NOMO-1 treated with dmso at 0.1 percent for 144 hours (cell line): ENCODE results near the gene NEMP2.

ENCODE experiments used
- DNase-seq: peaks from one replicate; lab custom pipeline; 2025; ENCODE audit not compliant: unreplicated experiment; lab: John Stamatoyannopoulos, UW

Gene NEMP2, protein sequence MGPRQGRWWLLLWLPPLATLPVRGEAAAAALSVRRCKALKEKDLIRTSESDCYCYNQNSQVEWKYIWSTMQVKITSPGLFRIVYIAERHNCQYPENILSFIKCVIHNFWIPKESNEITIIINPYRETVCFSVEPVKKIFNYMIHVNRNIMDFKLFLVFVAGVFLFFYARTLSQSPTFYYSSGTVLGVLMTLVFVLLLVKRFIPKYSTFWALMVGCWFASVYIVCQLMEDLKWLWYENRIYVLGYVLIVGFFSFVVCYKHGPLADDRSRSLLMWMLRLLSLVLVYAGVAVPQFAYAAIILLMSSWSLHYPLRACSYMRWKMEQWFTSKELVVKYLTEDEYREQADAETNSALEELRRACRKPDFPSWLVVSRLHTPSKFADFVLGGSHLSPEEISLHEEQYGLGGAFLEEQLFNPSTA

DNA sequence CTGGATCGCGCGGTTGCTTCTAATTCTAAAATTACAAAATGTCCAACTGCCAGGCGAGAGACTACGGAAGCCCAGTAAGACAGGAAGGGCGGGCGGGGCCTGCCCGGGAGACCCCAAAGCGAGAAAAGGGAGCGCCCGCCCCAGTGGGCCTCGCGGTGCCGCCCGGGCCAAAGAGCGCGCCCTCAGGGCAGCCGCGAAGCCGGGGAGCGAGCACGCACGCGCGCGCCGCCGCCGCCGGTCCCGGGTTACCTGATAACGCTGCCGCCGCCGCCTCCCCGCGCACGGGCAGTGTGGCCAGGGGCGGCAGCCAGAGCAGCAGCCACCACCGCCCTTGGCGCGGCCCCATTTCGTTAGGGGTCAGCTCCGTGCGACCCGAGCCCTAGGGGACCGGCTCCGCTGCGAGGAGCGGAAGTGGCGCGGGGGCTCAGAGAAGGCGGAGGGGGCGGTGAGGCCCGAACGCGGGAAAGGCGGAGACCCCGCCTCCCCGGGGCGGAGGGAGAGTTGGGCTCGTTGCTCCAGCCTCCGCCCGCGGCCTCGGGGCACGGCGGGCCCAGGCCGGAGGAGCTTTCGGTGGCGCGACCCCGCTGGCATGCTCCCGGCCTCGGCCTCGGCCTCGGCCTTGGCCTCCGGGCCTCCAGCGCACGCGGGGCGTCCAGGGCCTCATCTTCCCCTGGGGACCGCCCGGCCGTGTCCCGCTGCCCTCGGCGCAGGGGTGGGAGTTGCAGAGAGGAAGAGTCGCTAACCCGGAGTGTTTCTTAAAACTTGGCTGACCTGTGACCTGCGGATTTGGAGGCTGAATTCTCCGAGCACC lies at the start of gene NEMP2:
TSS of gene NEMP2 (minus strand) at position 413 of the 811 bp plus-strand sequence. CDS start at position 346, 67 bp downstream.
- peak; percentile 73 for DNase-seq

DNA sequence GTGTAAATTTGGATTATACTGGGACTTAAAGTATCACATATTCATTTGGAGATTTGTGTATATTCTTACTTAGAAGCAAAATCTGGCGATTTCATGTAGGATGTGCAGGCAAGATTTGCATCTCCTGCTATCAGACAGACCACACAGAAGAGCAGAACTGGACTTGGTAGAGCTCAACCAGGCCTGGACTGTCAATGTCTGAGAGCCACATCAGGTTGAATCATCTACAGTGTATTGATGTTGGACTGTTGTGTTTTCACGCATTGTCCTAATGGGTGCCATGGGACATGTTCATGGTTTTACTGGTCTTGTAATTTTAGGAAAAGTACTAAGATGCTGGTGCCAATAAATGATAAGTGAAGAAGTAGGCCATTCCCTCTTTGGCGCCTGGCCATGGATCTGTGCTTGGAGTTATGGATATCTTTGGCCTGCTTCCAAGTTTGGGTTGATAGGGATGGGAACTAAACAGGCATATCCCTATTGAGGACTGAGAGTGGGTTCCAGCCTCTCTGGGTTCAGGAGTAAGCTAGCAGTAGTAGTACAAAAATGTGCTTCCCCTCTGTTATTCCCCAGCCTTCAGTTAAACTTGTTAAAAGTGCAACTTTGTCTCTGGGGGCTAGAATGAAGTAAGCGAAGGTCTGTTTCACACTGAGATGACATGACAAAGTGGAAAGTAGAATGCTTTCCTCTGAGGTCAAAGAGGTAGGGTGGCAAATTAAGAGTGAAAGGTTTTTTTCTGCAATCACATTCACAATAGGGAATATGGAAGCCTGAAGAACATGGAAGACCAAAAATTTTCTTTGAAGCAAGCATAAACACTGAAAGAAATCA lies 49.2 kb upstream of the NEMP2 start:
- no peak for DNase-seq

DNA sequence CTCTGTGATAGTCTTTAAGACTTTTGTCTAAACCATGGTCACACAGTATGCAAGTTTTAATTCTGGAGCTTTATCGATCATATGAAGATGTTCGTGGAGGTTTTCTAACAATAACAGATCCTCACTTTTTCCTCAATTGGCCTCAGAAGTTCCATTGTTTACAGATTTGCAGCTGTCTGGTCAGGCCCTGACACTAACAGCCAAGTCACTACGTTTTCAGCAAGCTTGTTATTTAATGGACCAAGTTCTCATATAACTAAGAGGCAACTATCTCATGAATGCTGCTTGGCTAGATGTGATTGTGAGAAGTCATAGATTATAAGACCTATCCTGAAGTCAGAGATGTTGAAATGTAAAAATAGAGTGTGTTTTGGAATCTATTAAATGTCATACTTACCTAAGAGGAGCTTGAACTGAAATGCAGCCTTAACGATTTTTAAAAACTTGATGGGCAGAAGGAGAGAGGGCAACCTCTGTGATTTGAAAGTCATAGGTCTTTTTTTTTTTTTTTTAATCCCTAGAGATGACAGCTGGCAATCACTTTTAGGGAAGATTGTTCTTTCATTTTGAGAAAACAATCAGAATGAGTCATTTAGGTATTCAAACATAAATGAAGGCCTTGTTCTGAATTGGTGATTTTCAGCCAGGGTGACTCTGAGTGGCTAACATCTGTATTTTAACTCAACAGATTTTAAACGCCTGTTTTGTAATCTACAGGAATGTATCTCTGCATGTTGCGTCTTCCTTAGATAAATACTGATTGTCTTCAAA lies 48.4 kb upstream of the NEMP2 start:
- DNase-seq = no peak

DNA sequence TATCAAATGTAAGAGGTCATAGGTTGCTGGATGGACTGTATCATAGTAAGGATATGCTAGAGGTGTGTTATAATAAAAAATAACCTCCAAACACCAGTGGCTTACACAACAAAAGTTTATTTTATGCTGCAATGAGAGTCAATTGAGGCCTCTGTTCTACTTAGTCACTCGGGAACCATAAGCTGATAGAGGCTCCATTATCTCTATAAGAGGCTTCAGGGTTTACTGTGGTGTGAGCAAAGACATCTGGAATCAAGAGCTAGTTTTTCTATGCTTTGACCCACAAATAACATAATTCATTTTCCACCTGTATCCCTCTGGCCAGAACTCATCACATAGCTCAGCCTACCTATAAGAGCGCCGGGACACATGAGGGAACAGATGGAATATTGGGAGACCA lies 47.5 kb upstream of the NEMP2 start:
- DNase-seq = no peak

DNA sequence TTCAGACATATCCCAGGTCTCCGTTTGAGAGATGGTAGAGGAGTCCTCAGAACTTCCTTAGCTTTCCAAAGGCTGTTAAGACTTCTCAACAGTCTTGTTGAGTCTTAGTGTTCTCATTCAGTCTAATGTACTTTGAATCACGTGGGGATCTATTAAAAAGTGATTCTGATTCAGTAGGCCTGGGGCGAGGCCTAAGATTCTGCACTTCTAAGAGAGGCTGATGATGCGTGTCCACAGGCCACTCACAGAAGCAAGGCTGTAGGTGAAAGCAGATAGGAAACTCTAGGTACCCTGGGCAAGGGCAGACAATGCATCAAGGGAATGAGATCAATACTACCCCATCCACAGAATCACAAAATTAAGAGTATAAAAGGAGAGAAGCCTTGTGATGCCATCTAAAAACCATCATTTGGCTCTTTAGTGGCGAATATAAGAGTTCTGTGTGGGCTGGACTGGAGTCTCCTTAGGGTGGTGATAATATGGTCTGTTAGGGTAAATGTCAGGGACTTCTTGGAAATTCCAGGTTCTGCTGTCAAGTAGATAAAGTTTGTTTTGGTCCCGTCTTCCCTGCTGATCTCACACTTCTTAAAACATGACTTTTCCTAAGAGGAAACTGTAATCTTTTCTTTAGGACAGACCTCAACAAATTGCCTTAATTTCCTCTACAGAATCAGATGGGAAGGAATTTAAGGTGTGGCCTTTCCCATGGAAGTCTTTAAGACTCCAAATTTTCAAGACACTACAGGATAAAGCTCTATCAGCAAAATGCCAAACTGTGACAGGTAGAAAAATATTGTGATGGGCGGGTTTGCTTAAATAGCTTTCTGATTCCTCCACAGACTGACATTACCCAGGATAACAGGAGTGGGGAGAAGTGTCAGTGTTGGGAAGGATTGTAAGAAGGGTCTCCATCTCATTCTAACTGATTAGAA lies 45.7 kb upstream of the NEMP2 start:
- DNase-seq = no peak

DNA sequence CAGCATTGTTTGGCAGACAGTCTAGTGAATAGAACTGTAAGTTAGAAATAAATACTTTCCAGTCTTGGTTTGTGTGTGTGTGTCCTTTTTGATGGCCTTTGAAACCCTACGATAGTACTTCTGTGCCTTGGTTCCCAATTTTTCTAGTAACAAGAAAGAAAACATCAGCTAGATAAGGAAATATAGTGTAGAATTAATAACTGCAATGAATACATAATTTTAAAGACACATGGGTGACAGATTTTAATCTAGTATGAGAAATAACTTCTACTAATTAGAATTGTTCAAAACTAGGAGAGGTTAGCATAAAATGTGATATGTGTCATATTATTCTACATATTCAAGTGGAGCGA lies 44.5 kb upstream of the NEMP2 start:
- DNase-seq = no peak

DNA sequence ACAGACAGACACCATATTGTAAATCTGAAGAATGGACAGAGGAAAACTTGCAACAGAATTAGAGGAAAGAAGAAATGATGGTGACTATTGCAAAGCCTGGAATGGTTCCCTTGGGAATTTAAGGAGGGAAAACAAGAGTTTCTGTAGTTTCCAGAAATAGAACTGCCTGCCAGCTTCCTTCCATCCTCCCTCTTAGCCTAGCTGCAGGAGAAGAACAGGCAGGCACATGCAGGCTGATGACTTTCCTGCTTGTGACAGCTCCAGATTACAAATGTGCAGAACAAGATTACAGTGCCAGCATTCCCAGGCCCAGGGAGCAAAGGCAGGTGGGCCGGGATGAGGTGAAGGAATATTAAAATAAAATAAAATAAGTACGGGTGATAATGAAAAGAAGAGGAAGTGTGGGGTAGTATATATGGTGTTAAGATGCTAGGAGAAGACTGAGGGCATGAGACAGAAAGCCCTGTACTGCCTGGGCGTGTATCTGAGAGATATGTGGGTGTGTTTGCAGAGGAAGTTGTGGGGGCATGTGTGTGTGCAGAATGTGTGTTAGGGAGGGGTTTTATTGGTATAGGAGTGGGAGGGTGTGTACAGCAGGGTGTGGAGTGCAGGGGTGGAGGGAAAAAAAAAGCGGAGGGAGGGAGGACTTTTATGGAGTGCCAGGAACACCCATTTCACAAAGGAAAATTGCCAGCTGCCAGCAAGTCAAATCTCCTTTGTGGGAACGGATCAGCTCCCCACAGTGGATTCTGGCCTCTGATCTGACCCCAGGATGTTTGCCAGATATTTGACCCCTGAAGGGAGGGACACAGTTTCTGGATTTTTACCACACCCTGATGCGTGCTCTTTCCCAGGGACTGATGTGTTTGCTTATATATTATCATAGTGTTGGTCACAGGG lies 43.9 kb upstream of the NEMP2 start:
- no peak for DNase-seq

DNA sequence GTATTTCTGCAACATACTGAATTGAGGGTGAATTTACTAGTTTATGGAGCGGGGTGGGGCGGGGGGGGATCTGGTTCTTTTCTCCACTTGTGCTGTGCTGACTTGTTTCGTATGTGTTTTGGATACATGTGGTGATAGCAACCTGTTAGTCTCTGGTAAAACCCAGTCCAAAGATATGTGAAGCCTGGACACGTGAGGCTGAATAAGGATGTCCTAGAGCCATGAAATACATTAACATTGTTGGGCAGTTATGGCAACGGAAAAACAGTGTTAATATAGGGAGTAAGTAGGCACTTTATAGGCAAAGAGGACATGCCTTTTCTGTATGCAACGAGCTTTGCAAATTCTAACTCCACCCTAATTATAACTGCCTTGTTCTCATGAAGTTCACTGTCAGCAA lies 42.1 kb upstream of the NEMP2 start:
- DNase-seq = no peak

DNA sequence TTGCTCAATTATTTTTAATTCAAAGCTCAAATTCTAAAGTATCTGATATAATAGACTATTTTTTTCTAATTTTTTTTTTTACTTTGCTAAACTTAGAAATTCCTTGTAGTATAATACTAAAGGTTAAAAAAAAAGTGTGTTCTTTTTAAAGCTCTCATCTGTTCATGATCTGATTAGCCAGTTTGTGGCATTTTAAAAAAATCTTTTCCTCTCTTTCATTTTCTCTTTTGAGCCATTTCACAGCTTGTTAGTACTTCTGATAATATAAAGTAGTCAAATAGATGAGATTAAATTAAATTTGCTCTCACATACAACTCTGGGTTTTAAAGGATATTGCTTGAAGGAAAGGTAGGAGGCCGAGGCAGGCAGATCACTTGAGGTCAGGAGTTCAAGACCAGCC lies 40.7 kb upstream of the NEMP2 start:
- no peak for DNase-seq

DNA sequence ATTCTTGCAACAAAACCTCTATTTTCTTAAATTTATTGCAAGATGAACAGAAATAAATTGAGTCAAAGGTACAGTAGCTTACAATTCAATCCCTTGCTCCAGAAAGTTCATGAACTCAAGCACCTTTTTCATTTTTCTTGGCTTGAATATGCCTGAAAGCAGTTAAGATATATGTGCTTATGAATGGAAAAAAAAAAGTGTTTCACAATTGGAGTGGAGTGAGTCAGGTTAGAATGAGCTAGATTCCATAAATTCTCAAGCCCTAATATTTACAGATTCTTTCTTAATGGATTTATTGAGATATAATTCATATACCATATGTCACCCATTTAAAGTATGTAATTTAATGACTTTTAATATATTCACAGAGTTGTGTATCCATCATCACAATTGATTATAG lies 39.6 kb upstream of the NEMP2 start:
- DNase-seq = no peak

DNA sequence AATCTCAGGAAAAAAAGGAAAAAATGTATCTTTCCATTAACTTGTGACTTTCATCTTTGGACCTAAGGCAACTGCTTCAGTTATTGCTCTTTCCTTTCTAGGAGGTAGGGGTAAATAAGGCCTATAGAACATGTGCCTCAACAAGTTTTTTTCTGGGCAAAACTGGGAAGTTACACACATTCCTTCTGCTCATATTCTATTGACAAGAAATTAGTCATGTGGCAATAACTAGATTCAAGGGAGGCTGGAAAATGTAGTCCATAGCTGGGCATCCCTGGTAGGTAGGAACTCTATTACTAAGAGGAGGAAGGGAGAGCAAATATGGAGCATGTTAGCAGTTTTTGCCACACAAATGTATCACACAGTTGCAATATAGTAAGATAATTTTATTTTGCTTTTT lies 37.7 kb upstream of the NEMP2 start:
- DNase-seq = no peak

DNA sequence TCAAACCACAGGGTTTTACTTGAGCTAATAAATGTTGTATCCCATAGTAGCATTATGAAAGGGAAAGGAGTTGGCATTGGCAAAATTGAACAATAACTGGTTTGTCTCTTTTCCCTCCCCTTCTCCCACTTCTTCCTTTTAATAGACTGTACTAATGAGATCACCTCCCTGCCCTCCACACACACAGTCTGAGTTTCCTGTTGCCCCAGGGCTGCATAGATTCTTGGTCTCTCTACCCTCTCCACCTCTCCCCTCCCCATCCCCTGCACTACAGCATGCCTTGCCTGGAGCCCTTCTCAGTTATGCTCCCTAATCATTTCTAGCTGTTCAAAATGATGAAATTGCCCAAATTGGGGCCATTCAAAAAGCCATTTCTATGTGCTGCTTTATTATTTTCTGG lies 37.2 kb upstream of the NEMP2 start:
- no peak for DNase-seq

DNA sequence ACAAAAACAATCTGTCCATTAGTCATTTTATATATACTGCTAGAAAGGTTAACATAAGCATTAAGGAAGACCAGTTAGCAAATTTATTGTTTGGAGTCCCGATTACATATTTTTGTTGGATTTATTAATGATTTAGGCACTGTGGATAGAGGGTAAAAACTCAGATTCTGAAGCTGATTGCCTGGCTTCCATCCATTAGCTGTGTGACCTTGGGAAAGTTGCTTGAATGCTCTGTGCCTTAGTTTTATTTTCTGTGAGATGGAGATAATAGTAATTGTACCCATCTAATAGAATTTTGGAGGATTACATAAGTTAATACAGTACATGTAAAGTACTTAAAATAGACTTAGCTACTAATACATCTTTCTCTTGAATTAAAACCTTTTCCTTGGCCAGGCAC lies 36.3 kb upstream of the NEMP2 start:
- no peak for DNase-seq

DNA sequence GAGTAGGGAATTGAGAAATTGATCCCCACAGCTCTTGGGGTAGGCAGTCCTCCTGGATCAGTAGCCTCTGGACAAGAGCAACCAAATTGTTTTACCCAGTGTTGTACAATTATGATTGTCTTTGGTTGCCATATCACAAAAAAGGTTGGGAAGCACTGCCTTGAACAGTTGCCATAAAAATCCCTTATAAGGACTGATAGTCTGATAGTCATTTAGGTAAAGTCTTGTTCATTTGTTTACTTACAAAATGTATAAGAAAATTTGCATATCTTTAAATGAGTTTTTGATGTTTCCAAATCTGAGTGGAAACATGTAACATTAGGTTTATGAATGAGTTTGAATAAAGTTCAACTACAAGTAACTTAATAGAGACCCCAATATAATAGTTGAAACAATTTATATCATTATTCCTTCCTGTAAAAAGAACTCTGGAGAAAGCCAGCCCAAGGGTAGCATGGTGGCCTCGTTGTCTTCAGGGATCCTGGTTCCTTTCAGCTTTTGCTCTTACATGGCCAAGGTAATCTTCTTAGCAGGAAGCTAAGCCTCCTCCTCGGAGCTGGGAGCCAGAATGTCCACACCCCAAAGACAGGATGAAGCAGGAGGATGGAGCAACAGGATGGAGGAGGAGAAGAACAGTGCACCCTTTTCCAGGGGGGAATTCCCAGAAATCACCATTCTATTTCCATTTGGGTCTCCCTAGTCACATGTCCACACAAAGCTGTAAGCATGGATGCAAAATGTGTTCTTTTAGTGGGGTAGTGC lies 35.7 kb upstream of the NEMP2 start:
- no peak for DNase-seq

DNA sequence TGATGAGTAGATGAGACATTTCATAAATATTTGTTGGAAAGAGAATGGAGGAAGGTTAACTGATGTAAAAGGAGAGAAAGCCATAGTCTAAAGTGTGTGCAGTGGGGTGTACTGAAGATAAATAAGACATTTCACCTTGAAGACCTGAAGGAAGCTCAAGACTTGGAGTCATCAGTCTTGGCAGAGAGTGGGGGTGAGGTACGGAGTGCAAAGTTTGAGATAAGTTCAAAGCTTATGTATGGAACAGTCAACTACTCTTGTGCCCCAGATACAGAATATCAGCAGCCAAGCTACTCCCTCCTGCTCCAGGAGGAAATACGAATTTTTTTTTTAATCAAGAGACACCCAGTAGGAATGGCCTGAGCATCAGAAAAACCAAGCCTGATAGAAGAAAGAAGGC lies 30.3 kb upstream of the NEMP2 start:
- DNase-seq = no peak

DNA sequence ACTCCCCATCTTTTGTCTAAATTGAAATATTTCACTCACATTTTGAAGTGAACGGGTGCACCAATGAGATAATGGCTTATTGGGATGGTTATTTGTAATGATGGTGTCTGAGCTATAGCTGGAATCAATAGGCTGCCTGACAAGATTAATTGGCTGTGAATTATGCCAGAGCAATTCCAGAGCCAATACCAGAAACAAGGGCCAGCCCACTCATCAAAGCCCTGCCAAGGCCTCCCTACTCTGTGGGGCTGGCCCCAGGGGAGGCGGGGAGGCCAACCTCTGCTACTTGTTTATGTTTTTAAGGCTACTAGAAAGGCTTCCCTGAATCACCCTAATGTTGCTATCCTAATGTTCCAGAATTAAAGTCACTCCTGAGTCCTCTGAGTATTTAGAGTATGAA lies 29.1 kb upstream of the NEMP2 start:
- DNase-seq = no peak

DNA sequence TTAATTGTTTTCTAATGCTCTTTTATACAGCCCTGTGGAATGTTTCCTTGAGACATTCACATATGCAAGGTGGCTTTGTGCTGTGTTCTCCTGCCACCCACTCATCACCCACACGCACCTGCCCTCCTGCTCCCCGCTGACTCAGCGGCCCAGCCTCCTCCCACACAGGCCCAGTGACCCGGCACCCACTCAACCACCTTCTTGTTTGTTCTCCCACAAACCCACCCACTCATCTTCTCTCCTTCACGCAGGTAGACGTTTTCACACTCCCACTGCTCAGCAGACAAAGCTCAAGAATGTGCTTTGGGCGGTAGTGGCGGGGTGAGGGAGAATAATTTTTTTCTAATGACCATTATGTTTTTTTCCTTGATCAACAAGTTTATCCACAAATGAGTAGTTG lies 28.6 kb upstream of the NEMP2 start:
- no peak for DNase-seq

DNA sequence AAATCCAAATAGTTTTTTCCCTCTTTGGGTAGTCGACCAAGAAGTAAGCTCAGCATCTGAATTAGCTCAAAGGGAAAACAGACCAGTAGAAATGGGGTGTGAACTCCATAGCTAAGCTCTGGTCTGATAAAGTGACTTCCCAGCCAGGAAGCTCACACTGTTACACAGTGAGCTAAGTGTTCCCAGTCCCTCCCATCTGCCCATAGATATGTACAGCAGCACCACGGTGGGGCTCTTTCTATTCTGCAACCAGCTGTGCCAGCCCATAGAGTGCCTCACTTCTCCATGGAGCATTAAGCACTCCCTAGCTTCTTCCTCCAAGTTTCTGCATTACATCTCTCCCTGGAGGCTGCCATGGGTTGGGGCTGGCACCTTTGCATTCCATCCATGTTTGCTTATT lies 27.6 kb upstream of the NEMP2 start:
- no peak for DNase-seq
